22Rv1 (cell line): Measurements from ENCODE around the gene CSTF1.

ENCODE experiments used
- H3K27ac ChIP-seq: fragments of 450-650 bp; 2 replicates; pipeline ENCODE4 v1.5.1; 2017
- ZFX ChIP-seq: fragments of 450-650 bp; IDR thresholded peaks from 2 replicates; pipeline ENCODE4 v1.6.1; 2017; ENCODE audit warnings: antibody characterized with exemption, borderline replicate concordance
- TF ChIP-seq, protein P1 (sequence below): fragments of 450-650 bp; IDR thresholded peaks from 2 replicates; pipeline ENCODE4 v1.5.1; 2017; ENCODE audit warnings: mild to moderate bottlenecking

The CSTF1 gene

DNA sequence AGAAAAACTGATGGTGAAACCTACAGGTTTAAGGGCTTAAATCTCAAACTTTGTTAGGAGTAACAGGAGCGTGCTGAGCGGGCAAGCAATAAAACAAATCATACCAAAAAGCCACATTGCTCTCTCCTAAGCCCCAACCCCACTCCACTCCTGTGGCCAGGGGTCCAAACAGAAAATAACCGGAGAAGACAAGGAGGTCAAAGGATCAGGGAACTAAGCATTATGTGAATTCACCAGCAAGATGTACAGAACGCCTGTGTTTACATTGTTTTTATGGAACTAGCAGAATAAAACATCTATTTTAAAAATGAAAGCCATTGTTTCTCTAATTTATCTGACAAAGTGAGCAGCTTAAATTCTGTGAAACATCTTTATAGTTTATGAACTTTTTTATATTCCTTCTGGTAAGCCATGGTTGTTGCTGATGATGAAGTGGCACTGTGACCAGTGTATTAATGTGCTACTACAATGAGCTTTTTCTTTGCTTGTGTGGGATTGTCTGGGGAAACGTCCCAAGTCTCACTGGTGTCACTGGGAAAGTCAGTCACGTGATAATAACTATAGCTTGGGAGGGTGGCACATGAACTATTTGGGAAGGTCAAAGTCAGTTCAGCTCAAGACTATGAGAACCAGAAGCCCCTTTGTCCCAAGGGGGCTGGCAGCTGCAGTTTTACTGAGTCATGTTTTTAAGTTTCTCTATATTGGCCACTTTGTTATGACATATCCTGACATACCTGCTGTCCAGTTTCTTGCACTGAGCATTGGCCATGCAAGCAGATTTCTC is 23.9 kb upstream of the CSTF1 start:
- H3K27ac ChIP-seq, result no peak overlapping the region
- no peak for TF ChIP-seq ZFX
- TF ChIP-seq, protein P1, sequence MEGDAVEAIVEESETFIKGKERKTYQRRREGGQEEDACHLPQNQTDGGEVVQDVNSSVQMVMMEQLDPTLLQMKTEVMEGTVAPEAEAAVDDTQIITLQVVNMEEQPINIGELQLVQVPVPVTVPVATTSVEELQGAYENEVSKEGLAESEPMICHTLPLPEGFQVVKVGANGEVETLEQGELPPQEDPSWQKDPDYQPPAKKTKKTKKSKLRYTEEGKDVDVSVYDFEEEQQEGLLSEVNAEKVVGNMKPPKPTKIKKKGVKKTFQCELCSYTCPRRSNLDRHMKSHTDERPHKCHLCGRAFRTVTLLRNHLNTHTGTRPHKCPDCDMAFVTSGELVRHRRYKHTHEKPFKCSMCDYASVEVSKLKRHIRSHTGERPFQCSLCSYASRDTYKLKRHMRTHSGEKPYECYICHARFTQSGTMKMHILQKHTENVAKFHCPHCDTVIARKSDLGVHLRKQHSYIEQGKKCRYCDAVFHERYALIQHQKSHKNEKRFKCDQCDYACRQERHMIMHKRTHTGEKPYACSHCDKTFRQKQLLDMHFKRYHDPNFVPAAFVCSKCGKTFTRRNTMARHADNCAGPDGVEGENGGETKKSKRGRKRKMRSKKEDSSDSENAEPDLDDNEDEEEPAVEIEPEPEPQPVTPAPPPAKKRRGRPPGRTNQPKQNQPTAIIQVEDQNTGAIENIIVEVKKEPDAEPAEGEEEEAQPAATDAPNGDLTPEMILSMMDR, result no peak

DNA sequence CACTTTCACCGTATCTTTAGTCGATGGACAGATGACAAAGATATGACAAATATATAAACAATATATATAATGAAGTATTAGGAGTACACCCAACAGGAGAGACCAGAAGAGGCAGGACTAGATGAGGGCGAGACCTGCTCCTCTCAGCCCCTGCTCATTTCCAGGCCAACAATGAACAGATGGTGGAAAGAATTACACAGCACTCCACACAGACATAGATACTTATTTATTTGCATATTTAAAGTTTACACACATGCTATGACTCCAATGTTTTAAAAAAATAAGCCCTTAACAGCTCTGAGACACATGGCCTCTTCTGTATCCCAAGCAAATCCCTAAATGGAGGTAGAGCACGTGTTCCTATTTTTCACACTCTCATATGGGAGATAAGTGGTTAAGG is 23.3 kb upstream of the CSTF1 start:
- H3K27ac ChIP-seq, result no peak overlapping the region
- TF ChIP-seq, protein P1, result no peak
- no peak for TF ChIP-seq ZFX

DNA sequence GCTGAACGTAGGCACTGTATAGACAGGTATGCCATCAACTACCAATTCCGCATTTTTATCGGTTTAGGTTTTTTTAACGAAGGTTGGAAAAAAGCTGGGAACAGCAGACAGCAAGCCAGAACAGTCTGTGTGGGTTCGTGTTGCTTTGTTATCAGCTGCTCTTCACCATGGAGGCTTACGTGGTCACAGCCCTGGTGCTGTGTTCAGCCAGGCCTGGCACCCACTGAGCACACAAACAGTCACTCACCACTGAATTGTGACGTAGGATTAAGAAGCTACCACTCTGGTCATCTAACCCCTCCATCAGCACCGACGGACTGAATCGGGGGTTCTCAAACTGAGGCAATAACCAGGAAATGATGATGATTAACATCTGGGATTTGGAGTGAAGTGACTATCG is 20.5 kb upstream of the CSTF1 start:
- TF ChIP-seq ZFX, result no peak
- TF ChIP-seq, protein P1, result no peak

DNA sequence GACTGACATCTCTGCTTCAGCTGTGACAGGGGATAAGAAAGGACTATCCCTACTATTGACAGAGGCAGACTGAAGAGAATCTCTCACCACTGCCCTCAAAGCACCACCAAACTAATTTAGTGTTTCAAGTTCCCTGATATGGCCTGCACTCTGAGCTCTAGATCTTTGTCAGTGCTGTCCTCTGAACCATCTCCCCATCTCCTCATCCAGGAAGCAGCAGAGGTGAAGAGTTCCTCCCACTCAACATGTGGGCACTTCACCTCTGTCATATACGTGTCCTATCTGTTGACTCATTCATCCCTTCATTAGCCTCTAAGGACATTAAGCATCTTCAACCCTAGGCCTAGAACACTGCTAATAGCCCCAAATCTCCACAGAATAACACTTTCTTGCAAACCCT is 19.6 kb upstream of the CSTF1 start:
- TF ChIP-seq, protein P1, result no peak
- no peak for TF ChIP-seq ZFX
- no peak overlapping the region for H3K27ac ChIP-seq

More for the DNA sequence above, 20.5 kb upstream of the CSTF1 start:
- H3K27ac ChIP-seq, result no peak overlapping the region

DNA sequence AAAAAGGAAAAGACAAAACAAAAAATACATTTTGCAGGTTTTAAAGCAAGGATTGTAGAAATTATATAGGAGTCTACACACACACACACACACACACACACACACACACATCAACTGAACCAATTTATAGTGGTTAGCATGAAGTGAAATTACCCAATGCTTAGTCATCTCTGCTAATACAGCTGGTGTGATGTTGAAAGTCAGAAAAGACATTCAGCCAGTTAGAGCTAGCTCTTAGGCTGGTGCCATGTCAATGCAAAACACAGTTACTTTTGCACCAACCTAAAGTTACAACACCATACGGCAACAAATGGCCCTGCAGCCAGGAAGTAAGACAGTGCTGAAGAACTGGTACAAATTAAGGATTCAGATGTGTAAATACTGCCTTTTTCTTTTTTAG is 18.5 kb upstream of the CSTF1 start:
- no peak for TF ChIP-seq ZFX
- TF ChIP-seq, protein P1, result no peak
- H3K27ac ChIP-seq, result no peak overlapping the region

DNA sequence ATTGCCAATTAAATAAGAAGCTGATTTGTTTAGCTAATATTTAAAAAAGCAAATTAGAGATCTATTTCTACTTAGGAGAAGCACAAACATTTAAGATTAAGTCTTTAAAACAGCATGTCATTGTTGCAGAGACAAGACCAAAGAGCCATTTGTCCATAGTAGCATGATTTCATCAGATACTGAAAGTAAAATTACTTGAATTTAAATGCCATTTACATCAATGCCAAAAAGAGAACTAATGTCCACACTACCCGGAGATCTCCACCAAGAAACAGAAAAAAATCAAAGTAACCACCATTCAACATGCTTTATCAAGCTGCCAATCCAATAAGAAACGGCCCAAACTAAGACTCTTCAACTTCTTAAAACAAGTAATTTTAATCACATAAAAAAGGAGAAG is 16.1 kb upstream of the CSTF1 start:
- no peak for TF ChIP-seq ZFX
- TF ChIP-seq, protein P1, result no peak
- no peak overlapping the region for H3K27ac ChIP-seq

DNA sequence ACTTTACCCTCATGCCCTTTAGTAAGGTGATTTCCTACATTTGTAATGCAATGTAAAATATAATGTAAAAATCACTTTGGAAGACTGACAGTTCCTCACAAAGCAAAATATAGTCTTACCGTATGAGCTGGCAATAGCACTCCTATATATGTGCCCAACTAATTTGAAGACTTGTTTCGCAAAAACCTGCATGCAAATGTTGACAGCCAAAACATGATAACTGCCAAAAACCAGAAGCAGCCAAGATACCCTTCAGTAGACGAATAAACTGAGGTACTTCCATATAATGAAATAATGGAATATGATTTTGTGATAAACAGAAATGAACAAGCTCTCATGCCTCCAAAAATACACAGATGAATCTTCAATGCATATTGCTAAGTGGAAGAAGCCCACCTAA is 14.1 kb upstream of the CSTF1 start:
- H3K27ac ChIP-seq, result no peak overlapping the region
- TF ChIP-seq, protein P1, result no peak
- TF ChIP-seq ZFX, result no peak
